Spleen (tissue), 7 donors: ENCODE measurements around the gene GPR152.

ENCODE experiments used
- POLR2A ChIP-seq, 3 donors: fragments of 450-650 bp; IDR thresholded peaks; one replicate each; pipeline ENCODE4 v1.5.1; 2017; ENCODE audit warnings: antibody characterized with exemption in 3 of 3, mild to moderate bottlenecking in 1 of 3
- TF ChIP-seq, protein P1 (sequence below), 11 experiments: fragments of 200-600 bp in 7 of 11; fragments of 450-650 bp in 4 of 11; sonication (generic) in 4 of 11; IDR thresholded peaks in 8 of 11; conservative IDR thresholded peaks in 3 of 11; 1 replicate in 7 of 11; 2 replicates in 4 of 11; pipeline versions ENCODE4 v1.4.0 to v1.8.0; 2016 to 2021; ENCODE audit warnings: antibody characterized with exemption in 11 of 11, inconsistent platforms in 4 of 11, mild to moderate bottlenecking in 1 of 11
- donor health status: DM: no; HTN: no; CAD: no; lungs with moderate emphysema.
- donor health status: DM: no; HTN: no; CAD: no.
- donor health status: DM: no; HTN: no; CAD: no.

DNA sequence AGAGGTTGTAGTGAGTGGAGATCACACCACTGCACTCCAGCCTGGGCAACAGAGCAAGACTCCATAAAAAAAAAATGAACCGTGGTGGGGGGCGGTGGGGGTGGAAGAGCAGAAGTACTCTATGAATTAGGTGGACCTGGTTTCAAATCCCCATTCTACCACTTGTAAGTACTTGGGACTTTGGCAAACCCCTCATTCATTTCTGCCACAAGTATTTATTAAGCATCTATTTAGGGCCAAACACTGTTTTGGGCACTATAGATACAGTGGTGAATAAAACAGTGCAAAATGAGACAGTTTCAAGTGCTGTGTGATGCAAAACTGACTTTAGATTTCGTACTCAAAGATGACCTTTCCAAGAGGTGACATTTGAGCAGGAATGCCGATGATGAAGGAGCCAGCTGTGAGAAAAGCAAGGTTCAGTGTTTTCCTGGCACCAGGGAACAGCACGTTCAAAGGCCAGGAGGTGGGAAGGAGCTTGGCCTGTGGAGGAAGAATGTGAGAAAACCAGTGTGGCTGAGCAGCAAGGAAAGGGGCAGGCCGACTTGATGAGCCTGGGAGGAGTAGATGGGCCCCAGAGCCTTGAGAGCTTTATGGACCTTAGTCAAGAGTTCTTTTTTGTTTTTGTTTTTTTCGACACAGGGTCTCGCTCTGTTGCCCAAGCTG is 17.9 kb upstream of the GPR152 start:
- TF ChIP-seq, protein P1, sequence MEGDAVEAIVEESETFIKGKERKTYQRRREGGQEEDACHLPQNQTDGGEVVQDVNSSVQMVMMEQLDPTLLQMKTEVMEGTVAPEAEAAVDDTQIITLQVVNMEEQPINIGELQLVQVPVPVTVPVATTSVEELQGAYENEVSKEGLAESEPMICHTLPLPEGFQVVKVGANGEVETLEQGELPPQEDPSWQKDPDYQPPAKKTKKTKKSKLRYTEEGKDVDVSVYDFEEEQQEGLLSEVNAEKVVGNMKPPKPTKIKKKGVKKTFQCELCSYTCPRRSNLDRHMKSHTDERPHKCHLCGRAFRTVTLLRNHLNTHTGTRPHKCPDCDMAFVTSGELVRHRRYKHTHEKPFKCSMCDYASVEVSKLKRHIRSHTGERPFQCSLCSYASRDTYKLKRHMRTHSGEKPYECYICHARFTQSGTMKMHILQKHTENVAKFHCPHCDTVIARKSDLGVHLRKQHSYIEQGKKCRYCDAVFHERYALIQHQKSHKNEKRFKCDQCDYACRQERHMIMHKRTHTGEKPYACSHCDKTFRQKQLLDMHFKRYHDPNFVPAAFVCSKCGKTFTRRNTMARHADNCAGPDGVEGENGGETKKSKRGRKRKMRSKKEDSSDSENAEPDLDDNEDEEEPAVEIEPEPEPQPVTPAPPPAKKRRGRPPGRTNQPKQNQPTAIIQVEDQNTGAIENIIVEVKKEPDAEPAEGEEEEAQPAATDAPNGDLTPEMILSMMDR (IDR thresholded peaks at IDR 0.05 in 8 of 11, conservative IDR thresholded peaks at IDR 0.05 in 3 of 11), result no peak
- TF ChIP-seq POLR2A (IDR thresholded peaks at IDR 0.05), result no peak
